Common myeloid progenitor, CD34-positive (primary cell): ENCODE results near the gene ANKRD7. TPM values are rescaled to one million over a fixed set of nuclear protein-coding genes. Genes with fewer than 3 reads are reported as not detected.

Experiments
- CTCF ChIA-PET: fragments of 350-600 bp; sonication (Branson Sonifier 250); formaldehyde crosslinking; loops from one replicate; lab custom pipeline; 2021; ENCODE audit warnings: antibody characterized with exemption; lab: Charles Lee
- POLR2A ChIA-PET: fragments of 350-600 bp; sonication (Branson Sonifier 250); formaldehyde crosslinking; loops from one replicate; lab custom pipeline; 2021; ENCODE audit warnings: antibody characterized with exemption; lab: Charles Lee
- DNase-seq, 3 donors: peaks; one replicate each; pipeline versions ENCODE4 v3.0.0 to v3.0.0-alpha.2; 2013
- H3K27ac ChIP-seq, 2 experiments: 1 replicate in 1 of 2; 2 replicates in 1 of 2; pipeline ENCODE4 v1.7.0; 2013; ENCODE audit warnings: inconsistent platforms in 2 of 2, low read length in 2 of 2, mild to moderate bottlenecking in 2 of 2, low read depth in 1 of 2, moderate library complexity in 1 of 2; ENCODE audit not compliant: severe bottlenecking in 2 of 2, insufficient read depth in 1 of 2, poor library complexity in 1 of 2
- H3K27me3 ChIP-seq, 5 experiments: replicated peaks in 2 of 5; 1 replicate in 3 of 5; 2 replicates in 2 of 5; pipeline versions ENCODE4 v1.6.1 to v1.7.0; 2013; ENCODE audit warnings: low read length in 4 of 5, mild to moderate bottlenecking in 2 of 5, moderate library complexity in 2 of 5, inconsistent platforms in 1 of 5; ENCODE audit not compliant: insufficient read depth in 5 of 5, control insufficient read depth in 4 of 5
- H3K36me3 ChIP-seq, 4 experiments: 1 replicate in 2 of 4; 2 replicates in 2 of 4; pipeline versions ENCODE4 v1.6.1 to v1.7.0; 2013; ENCODE audit warnings: low read length in 3 of 4, control low read depth in 1 of 4, mild to moderate bottlenecking in 1 of 4; ENCODE audit not compliant: control insufficient read depth in 4 of 4, insufficient read depth in 4 of 4
- H3K4me1 ChIP-seq, 4 experiments: 1 replicate in 3 of 4; 2 replicates in 1 of 4; pipeline versions ENCODE4 v1.6.1 to v1.7.1; 2013; ENCODE audit warnings: low read length in 3 of 4, mild to moderate bottlenecking in 3 of 4, control low read depth in 1 of 4, inconsistent platforms in 1 of 4, moderate library complexity in 1 of 4; ENCODE audit not compliant: control insufficient read depth in 4 of 4, insufficient read depth in 4 of 4; ENCODE audit errors: control extremely low read depth in 1 of 4
- H3K4me3 ChIP-seq, 7 experiments: 1 replicate in 4 of 7; 2 replicates in 3 of 7; pipeline versions ENCODE4 v1.5.1 to v1.7.0; 2013; ENCODE audit warnings: mild to moderate bottlenecking in 7 of 7, low read length in 6 of 7, moderate library complexity in 6 of 7, inconsistent platforms in 2 of 7, low read depth in 2 of 7, control low read depth in 1 of 7; ENCODE audit not compliant: insufficient read depth in 4 of 7, control insufficient read depth in 1 of 7; ENCODE audit errors: extremely low read depth in 1 of 7
- H3K9me3 ChIP-seq, 5 experiments: 1 replicate in 4 of 5; 2 replicates in 1 of 5; pipeline versions ENCODE4 v1.6.1 to v1.7.1; 2013; ENCODE audit warnings: low read length in 4 of 5, mild to moderate bottlenecking in 2 of 5, inconsistent platforms in 1 of 5, low read depth in 1 of 5, moderate library complexity in 1 of 5; ENCODE audit not compliant: control insufficient read depth in 4 of 5, insufficient read depth in 2 of 5; ENCODE audit errors: control extremely low read depth in 1 of 5
- WGBS: methylation state at CpG from one replicate; pipeline ENCODE4 v1.1.5; 2013; ENCODE audit not compliant: insufficient coverage; 5-methylcytosine and 5-hydroxymethylcytosine counted together
- polyA plus RNA-seq: library from polyadenylated mRNA; unstranded; fragments of 120-200 nt; gene quantifications from one replicate; pipeline ENCODE4 v1.2.1, GENCODE V29; 2013

Gene ANKRD7, protein sequence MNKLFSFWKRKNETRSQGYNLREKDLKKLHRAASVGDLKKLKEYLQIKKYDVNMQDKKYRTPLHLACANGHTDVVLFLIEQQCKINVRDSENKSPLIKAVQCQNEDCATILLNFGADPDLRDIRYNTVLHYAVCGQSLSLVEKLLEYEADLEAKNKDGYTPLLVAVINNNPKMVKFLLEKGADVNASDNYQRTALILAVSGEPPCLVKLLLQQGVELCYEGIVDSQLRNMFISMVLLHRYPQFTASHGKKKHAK
- polyA plus RNA-seq: 0.50 TPM

DNA sequence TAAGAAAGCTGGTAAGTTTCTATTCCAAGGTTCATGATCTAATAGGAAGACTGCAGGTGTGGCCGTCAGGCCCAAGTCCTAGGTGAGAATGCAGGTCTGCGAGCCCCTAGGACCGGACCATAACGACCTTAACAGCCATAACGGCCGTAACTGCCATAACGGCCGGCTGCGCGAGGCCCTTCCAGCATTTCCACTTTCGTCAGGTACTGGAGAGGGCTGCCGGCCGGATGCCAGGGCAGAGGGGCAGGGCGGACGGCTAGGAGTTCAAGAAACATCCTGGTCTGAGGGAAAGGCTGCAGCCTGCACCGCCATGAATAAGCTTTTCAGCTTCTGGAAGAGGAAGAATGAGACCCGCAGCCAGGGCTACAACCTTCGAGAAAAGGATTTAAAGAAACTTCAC, at the start of gene ANKRD7:
Gene ANKRD7, plus strand, starts transcription at position 184 of the 400 bp plus-strand sequence. Its CDS starts 127 bp downstream, at position 311.
- H3K27me3 ChIP-seq: no peaks in the 10 kb centered on the region

DNA sequence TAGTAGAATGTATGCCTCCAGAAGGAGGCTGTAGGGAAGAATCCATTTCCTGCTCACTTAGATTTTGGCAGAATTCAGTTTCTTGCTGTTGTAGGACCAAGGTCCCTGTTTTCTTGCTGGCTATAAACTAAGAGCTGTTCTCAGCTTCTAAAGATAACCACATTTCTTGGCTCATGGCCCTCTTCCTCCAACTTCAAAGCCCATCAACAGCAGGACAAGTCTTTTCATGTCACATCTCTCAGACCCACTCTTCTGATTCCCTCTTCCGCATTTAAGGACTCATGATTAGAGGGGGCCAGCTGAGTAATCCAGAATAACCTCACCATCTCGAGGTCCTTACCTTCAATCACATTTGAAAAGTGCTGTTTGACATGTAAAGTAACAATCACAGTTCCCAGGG, 48.8 kb upstream of the ANKRD7 start:
- no peaks in the 10 kb centered on the region for H3K4me1 ChIP-seq
- no peak overlapping the region for H3K27ac ChIP-seq
- 100% methylated on average over 2 of the region's 2 CpGs for WGBS
- H3K27me3 ChIP-seq: peaks cover 0 to 11% (median 3%) of the 10 kb centered on the region in 5 experiments
- ChIA-PET CTCF (no interaction called here), POLR2A (no interaction called here)
- H3K4me3 ChIP-seq: no peak overlapping the region
- DNase-seq: peak in 1 of 3 donors; percentile 15
- H3K36me3 ChIP-seq: no peaks in the 10 kb centered on the region
- H3K9me3 ChIP-seq: no peaks in the 10 kb centered on the region

More for the DNA sequence above, at the start of gene ANKRD7:
- H3K4me1 ChIP-seq: no peaks in the 10 kb centered on the region
- WGBS: 96% methylated on average over 18 of the region's 18 CpGs
- POLR2A ChIA-PET: no interaction called here
- DNase-seq: no peak
- H3K27ac ChIP-seq: no peak within 1 kb of the TSS
- H3K36me3 ChIP-seq: no peaks in the 10 kb centered on the region
- CTCF ChIA-PET: no interaction called here
- no peak within 1 kb of the TSS for H3K4me3 ChIP-seq
- no peaks in the 10 kb centered on the region for H3K9me3 ChIP-seq

DNA sequence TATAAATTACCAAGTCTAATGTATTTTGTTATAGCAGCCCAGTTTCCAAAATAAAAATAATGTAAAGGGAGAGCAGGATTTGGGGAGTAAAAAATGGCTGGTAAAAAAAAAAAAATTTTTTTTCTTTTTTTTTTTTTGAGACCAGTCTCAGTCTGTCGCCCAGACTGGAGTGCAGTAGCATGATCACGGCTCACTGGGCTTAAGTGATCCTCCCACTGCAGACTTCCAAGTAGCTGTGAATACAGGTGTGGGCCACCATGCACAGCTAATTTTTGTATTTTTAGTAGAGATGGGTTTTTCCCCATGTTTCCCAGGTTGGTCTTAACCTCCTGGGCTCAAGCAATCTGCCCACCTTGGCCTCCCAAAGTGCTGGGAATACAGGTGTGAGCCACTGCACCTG, 45.3 kb upstream of the ANKRD7 start:
- Histone ChIP-seq H3K4me3 (no peak overlapping the region), H3K27ac (no peak overlapping the region), H3K27me3 (no peaks in the 10 kb centered on the region), H3K9me3 (no peaks in the 10 kb centered on the region), H3K36me3 (no peaks in the 10 kb centered on the region), H3K4me1 (peaks cover 0 to 7% (median 2%) of the 10 kb centered on the region in 4 experiments)
- POLR2A ChIA-PET: no interaction called here
- CTCF ChIA-PET: no interaction called here
- 100% methylated on average over 2 of the region's 2 CpGs for WGBS
- no peak for DNase-seq

DNA sequence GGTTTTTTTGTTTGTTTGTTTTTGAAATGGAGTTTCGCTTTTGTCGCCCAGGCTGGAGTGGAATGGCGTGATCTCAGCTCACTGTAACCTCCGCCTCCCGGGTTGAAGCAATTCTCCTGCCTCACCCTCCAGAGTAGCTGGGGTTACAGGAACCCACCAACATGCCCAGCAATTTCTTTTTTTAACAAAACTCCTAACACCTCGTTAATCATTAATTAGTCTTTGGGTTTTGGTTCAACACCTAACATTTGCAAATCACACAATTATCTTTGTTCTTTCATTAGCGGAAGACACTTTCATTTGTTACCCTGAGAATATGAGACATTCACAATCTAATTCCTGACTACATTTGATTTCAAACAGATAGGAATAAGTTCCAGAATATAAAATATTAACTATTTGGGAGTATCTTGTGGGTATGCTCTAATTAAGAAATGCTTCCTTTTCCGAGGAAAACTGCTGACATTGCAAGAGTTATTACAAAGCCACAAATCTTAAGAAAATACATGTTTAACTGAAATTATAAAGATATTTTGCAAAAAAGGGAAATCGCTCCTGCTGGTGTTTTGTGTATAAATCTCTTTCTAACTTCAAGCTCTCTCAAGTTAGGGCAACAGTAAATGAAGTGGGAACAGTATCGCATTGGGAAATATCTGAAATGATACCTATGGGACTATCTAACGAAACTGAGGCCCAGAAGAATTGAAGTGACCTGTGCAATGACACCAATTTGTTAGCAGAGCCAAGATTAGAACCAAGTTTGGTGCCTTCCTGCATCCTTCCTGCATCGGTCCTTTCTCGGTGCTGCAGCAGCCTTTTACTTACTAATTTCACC, 41.7 kb upstream of the ANKRD7 start:
- Histone ChIP-seq H3K36me3 (peaks cover 0 to 6% (median 2%) of the 10 kb centered on the region in 4 experiments), H3K4me1 (peaks cover 8 to 26% (median 17%) of the 10 kb centered on the region in 4 experiments), H3K27me3 (no peaks in the 10 kb centered on the region), H3K9me3 (no peaks in the 10 kb centered on the region), H3K27ac (peak overlapping the region; percentile 95 to 98), H3K4me3 (peak overlapping the region; percentile 23 to 100 (median 87))
- CTCF ChIA-PET: no interaction called here
- DNase-seq: peak in 1 of 3 donors; percentile 11
- POLR2A ChIA-PET: no interaction called here
- WGBS: 64% methylated on average over 10 of the region's 13 CpGs

DNA sequence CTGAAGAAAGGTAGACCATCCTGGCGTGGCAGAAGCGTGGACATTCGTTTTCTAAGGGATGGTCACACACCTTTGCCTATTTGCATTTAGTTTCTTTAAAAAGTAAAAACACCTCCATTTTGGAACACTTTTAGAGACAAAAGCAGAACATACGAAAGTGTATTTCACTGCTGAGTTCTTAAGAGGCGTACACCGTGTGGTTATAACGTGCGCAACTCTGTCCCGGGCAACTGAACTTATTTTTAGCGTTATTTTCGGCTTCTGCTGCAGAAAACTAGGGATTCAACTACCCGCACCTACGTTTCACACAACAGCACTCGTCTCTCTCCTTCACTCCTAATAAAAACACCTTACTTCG, 41.1 kb upstream of the ANKRD7 start:
- peak overlapping the region; percentile 76 to 100 (median 87) for H3K4me3 ChIP-seq
- 0% methylated on average over 13 of the region's 15 CpGs for WGBS
- H3K27me3 ChIP-seq: no peaks in the 10 kb centered on the region
- H3K9me3 ChIP-seq: no peaks in the 10 kb centered on the region
- ChIA-PET CTCF (interaction anchor here (1.2 kb wide), 1 partner anchor 12 kb away, joined by 3 read pairs; no protein-coding TSS in a partner anchor), POLR2A (no interaction called here)
- peak overlapping the region; percentile 95 to 98 for H3K27ac ChIP-seq
- H3K4me1 ChIP-seq: peaks cover 8 to 26% (median 17%) of the 10 kb centered on the region in 4 experiments
- DNase-seq: no peak
- H3K36me3 ChIP-seq: peaks cover 0 to 12% (median 6%) of the 10 kb centered on the region in 4 experiments

DNA sequence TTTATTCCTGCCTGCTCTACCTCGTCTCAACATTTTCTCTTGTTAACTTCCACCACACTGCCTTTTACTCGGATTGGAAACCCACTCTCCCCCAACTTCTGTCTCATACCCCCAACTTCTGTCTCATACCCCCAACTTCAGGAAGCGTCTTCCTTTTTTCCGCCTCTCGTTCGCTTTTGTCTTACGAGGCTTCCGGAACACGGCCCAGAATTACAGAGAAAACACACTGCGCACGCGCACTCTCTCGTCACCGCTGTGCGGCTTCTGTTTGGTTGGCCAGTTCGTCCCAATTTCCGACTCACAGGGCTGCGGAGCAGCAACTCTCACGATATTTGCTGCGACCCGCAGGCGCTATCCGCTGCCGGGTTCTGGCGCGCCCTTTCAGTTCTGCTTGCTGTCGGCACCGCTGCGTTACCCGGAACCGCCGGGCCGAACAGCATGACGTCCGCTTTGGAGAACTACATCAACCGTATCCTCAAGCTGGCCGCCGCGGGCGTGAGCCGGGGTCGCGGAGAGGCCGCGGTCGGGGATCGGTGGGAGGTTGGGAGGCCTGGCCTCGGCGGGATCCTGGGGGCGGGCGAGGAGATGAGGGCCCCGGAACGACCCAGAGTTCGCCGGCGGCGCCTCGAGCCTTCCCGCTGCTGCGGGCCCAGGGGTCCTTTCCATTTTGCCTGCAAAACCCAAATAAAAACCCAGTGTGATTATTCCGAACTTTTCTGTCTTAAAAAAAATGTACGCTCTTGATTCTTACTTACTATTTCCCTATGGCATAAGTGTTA, 40.5 kb upstream of the ANKRD7 start, which contains the start of gene LSM8:
Gene LSM8, plus strand, starts transcription at position 379 of the 779 bp plus-strand sequence. Its CDS starts 60 bp downstream, at position 439.
- Histone ChIP-seq H3K27me3 (no peaks in the 10 kb centered on the region), H3K27ac (peak within 1 kb of the TSS; percentile 95 to 98), H3K36me3 (peaks cover under 1 to 18% (median 10%) of the 10 kb centered on the region in 4 experiments), H3K4me1 (peaks cover 8 to 26% (median 17%) of the 10 kb centered on the region in 4 experiments), H3K9me3 (no peaks in the 10 kb centered on the region), H3K4me3 (peak within 1 kb of the TSS; percentile 76 to 100 (median 87))
- DNase-seq: peak; percentile 99 to 100 (median 99)
- ChIA-PET POLR2A (interaction anchor here (0.7 kb wide), 1 partner anchor 22 kb away, joined by 3 read pairs; no protein-coding TSS in a partner anchor), CTCF (interaction anchor here (1.2 kb wide), 1 partner anchor 11 kb away, joined by 3 read pairs; no protein-coding TSS in a partner anchor)
- 0% methylated on average over 59 of the region's 62 CpGs for WGBS
